Neural progenitor cell (in vitro differentiated cells): ENCODE results near the gene FN3KRP.

Experiments
- EZH2 ChIP-seq: fragments of 200-600 bp; sonication (generic); IDR thresholded peaks from 2 replicates; pipeline ENCODE4 v1.6.1; 2017; ENCODE audit warnings: antibody characterized with exemption, mild to moderate bottlenecking, moderate library complexity
- EZH2phosphoT487 ChIP-seq: fragments of 200-600 bp; sonication (generic); IDR thresholded peaks from 2 replicates; pipeline ENCODE4 v1.6.1; 2017; ENCODE audit warnings: antibody characterized with exemption
- TF ChIP-seq, protein P1 (sequence below): fragments of 200-600 bp; sonication (generic); IDR thresholded peaks from 2 replicates; pipeline ENCODE4 v1.5.1; 2017; ENCODE audit warnings: antibody characterized with exemption, mild to moderate bottlenecking

DNA sequence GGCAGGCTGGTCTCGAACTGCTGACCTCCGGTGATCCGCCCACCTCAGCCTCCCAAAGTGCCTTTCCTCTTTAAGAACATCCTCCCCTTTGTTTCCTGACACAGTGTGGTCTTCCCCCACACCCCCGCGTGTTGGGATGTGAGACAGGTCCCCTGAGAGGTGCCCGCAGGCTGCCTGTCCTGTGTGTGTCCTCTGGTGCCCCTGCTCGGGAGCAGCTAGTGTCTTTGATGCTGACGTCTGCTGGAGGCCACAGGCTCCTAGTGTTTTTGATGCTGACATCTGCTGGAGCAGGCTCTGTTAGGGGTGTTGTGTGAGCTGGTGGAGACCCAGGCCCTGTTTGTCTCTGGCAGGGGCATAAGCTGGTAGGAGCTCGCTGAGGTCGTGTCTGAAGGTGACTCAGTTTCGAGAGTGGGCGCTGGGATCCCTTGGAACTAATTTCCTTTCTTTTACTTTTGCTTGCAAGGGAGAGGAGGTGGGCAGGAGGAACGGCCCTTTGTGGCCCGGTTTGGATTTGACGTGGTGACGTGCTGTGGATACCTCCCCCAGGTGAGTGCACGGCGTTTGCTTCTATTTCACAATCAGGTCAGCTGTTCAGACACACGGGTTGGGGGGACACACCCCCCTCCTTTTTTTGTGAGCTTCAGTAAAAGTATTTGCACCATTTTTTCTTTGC lies 6.0 kb downstream of the FN3KRP start:
- TF ChIP-seq, protein P1, sequence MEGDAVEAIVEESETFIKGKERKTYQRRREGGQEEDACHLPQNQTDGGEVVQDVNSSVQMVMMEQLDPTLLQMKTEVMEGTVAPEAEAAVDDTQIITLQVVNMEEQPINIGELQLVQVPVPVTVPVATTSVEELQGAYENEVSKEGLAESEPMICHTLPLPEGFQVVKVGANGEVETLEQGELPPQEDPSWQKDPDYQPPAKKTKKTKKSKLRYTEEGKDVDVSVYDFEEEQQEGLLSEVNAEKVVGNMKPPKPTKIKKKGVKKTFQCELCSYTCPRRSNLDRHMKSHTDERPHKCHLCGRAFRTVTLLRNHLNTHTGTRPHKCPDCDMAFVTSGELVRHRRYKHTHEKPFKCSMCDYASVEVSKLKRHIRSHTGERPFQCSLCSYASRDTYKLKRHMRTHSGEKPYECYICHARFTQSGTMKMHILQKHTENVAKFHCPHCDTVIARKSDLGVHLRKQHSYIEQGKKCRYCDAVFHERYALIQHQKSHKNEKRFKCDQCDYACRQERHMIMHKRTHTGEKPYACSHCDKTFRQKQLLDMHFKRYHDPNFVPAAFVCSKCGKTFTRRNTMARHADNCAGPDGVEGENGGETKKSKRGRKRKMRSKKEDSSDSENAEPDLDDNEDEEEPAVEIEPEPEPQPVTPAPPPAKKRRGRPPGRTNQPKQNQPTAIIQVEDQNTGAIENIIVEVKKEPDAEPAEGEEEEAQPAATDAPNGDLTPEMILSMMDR, result no peak
- TF ChIP-seq EZH2 (no peak), EZH2phosphoT487 (no peak)
